Right lobe of liver (tissue), 6 donors: Measurements from ENCODE around the gene NLRP12. TPM values are rescaled to one million over a fixed set of nuclear protein-coding genes. Genes with fewer than 3 reads are reported as not detected.

Experiments used
- ATAC-seq, 4 donors: fragments of 200-7000 bp; cut with Tn5 transposase; one replicate each; pipeline ENCODE4 v1.9.1; 2020; ENCODE audit warnings: mild to moderate bottlenecking in 4 of 4, moderate library complexity in 4 of 4
- DNase-seq, 3 donors: peaks; one replicate each; pipeline ENCODE4 v3.0.0-alpha.2; 2020
- H3K27ac ChIP-seq, 3 donors: fragments of 200-600 bp; one replicate each; pipeline ENCODE4 v1.8.0; 2022
- H3K27me3 ChIP-seq, 2 donors: fragments of 200-600 bp; one replicate each; pipeline ENCODE4 v1.8.0; 2022
- H3K36me3 ChIP-seq, 4 donors: fragments of 200-600 bp; sonication (generic) in 1 of 4; one replicate each; pipeline versions ENCODE4 v1.5.1 to v1.8.0; 2017 to 2022; ENCODE audit warnings: control low read depth in 1 of 4
- H3K4me1 ChIP-seq, 4 donors: fragments of 200-600 bp; sonication (generic) in 1 of 4; one replicate each; pipeline versions ENCODE4 v1.5.1 to v1.8.0; 2017 to 2022; ENCODE audit warnings: control low read depth in 1 of 4
- H3K4me3 ChIP-seq, 3 donors: fragments of 200-600 bp; one replicate each; pipeline ENCODE4 v1.8.0; 2022
- H3K9me3 ChIP-seq, 4 donors: fragments of 200-600 bp; sonication (generic) in 1 of 4; one replicate each; pipeline versions ENCODE4 v1.5.1 to v1.8.0; 2017 to 2022; ENCODE audit warnings: control low read depth in 1 of 4
- CTCF ChIP-seq, 4 donors: fragments of 200-600 bp in 3 of 4; fragments of 450-650 bp in 1 of 4; IDR thresholded peaks; one replicate each; pipeline versions ENCODE4 v1.5.1 to v1.8.0; 2016 to 2022; ENCODE audit warnings: antibody characterized with exemption in 4 of 4, mild to moderate bottlenecking in 2 of 4
- POLR2A ChIP-seq: fragments of 450-650 bp; IDR thresholded peaks from one replicate; pipeline ENCODE4 v1.6.1; 2017; ENCODE audit warnings: antibody characterized with exemption, mild to moderate bottlenecking
- WGBS: methylation state at CpG from one replicate; pipeline ENCODE4 v1.1.6; 2018; ENCODE audit warnings: low coverage, low lambda C conversion rate; ENCODE audit not compliant: insufficient coverage; ENCODE audit errors: missing lambda C conversion rate; 5-methylcytosine and 5-hydroxymethylcytosine counted together
- intact Hi-C, 2 donors: fragments of 100-400 bp; cut with DNase I; formaldehyde crosslinking; loops; one replicate each; pipeline versions ENCODE4 v1.11.2 to v1.14.1; 2022
- total RNA-seq, 6 experiments: library from RNA; depleted of rRNA in 2 of 6; stranded (reverse); fragments of >200 nt in 2 of 6; fragmentation: NEBNext Ultra II Directional in 3 of 6; extraction: Animal tissue kit (Norgen Biotek cat#: 25700) in 3 of 6; gene quantifications; one replicate each; pipeline versions ENCODE4 v1.1.0 to v1.2.4, GENCODE V29; 2016 to 2023
- donor health status: DM: no; HTN: yes; CAD: no.
- donor health status: DM: no; HTN: no; CAD: no.
- donor health status: DM: no; HTN: no; CAD: no.
- donor health status: DM: no; HTN: yes; CAD: no.
- donor health status: DM: no; HTN: yes; CAD: no.

The NLRP12 gene
- total RNA-seq, 6 experiments from 2014 or later = 0.20 to 0.56 (median 0.34) TPM

GRCh38 chr19:53828531-53828930 is 4.4 kb upstream of the NLRP12 start:
- ATAC-seq (no peak), DNase-seq (no peak)
- no peak for TF ChIP-seq CTCF (IDR thresholded peaks at IDR 0.05)
- no peak for TF ChIP-seq POLR2A
- no peaks in the 10 kb centered on the region for H3K36me3 ChIP-seq
- intact Hi-C loops = no loop called here
- no peak overlapping the region for H3K4me3 ChIP-seq
- H3K4me1 ChIP-seq = no peaks in the 10 kb centered on the region
- WGBS = 48% methylated on average over 3 of the region's 3 CpGs
- no peak overlapping the region for H3K27ac ChIP-seq
- H3K27me3 ChIP-seq = no peaks in the 10 kb centered on the region
- no peaks in the 10 kb centered on the region for H3K9me3 ChIP-seq

GRCh38 chr19:53826876-53827275 is 2.8 kb upstream of the NLRP12 start:
- H3K4me3 ChIP-seq = no peak overlapping the region
- TF ChIP-seq CTCF (IDR thresholded peaks at IDR 0.05) (no peak), POLR2A (no peak)
- DNase-seq (no peak), ATAC-seq (no peak)
- H3K9me3 ChIP-seq = no peaks in the 10 kb centered on the region
- no peaks in the 10 kb centered on the region for H3K27me3 ChIP-seq
- WGBS = 76% methylated on average over 5 of the region's 7 CpGs
- intact Hi-C loops = no loop called here
- no peaks in the 10 kb centered on the region for H3K4me1 ChIP-seq
- H3K36me3 ChIP-seq = no peaks in the 10 kb centered on the region
- no peak overlapping the region for H3K27ac ChIP-seq

GRCh38 chr19:53823380-53824120 is 564 bp downstream of the NLRP12 start:
- Histone ChIP-seq H3K9me3 (no peaks in the 10 kb centered on the region), H3K27me3 (no peaks in the 10 kb centered on the region), H3K4me3 (no peak overlapping the region), H3K27ac (no peak overlapping the region), H3K4me1 (no peaks in the 10 kb centered on the region), H3K36me3 (no peaks in the 10 kb centered on the region)
- TF ChIP-seq CTCF (IDR thresholded peaks at IDR 0.05) (no peak), POLR2A (no peak)
- ATAC-seq (peak in 3 of 4 donors; percentile 6 to 43 (median 25)), DNase-seq (peak in 1 of 3 donors; percentile 51)
- intact Hi-C loops = no loop called here
- WGBS = 65% methylated on average over 12 of the region's 12 CpGs

GRCh38 chr19:53819861-53820260 is 4.3 kb downstream of the NLRP12 start:
- Histone ChIP-seq H3K4me3 (no peak overlapping the region), H3K36me3 (no peaks in the 10 kb centered on the region), H3K27me3 (no peaks in the 10 kb centered on the region), H3K4me1 (no peaks in the 10 kb centered on the region), H3K9me3 (no peaks in the 10 kb centered on the region), H3K27ac (no peak overlapping the region)
- WGBS = 69% methylated on average over 5 of the region's 5 CpGs
- intact Hi-C loops = no loop called here
- no peak for TF ChIP-seq POLR2A
- no peak for TF ChIP-seq CTCF (IDR thresholded peaks at IDR 0.05)
- DNase-seq = no peak
- no peak for ATAC-seq
